Mucosa of descending colon (tissue), 3 donors: ENCODE data around the gene FIZ1. TPM values are rescaled to one million over a fixed set of nuclear protein-coding genes. Genes with fewer than 3 reads are reported as not detected.

ENCODE experiments used
- ATAC-seq: fragments of 200-7000 bp; cut with Tn5 transposase; one replicate; pipeline ENCODE4 v1.9.1; 2020; ENCODE audit warnings: mild to moderate bottlenecking, moderate library complexity
- DNase-seq, 3 donors: peaks; one replicate each; pipeline ENCODE4 v3.0.0-alpha.2; 2020
- H3K36me3 ChIP-seq: fragments of 200-600 bp; one replicate; pipeline ENCODE4 v1.8.0; 2021; ENCODE audit warnings: low read depth, mild to moderate bottlenecking
- H3K4me1 ChIP-seq: fragments of 200-600 bp; one replicate; pipeline ENCODE4 v1.8.0; 2021; ENCODE audit warnings: low read depth, mild to moderate bottlenecking
- H3K4me3 ChIP-seq: fragments of 200-600 bp; one replicate; pipeline ENCODE4 v1.8.0; 2021; ENCODE audit warnings: mild to moderate bottlenecking
- H3K9me3 ChIP-seq: fragments of 200-600 bp; one replicate; pipeline ENCODE4 v1.8.0; 2021; ENCODE audit warnings: mild to moderate bottlenecking
- CTCF ChIP-seq: fragments of 200-600 bp; IDR thresholded peaks from one replicate; pipeline ENCODE4 v1.8.0; 2022; ENCODE audit warnings: antibody characterized with exemption, mild to moderate bottlenecking
- intact Hi-C, 2 donors: fragments of 100-400 bp; cut with DNase I in 1 of 2; cut with micrococcal nuclease in 1 of 2; formaldehyde crosslinking; loops; one replicate each; pipeline versions ENCODE4 v1.11.0 to v1.11.1; 2022; cut with DNase I, micrococcal nuclease
- total RNA-seq, 3 donors: library from RNA; stranded (reverse); fragmentation: NEBNext Ultra II Directional in 2 of 3; extraction: Animal tissue kit (Norgen Biotek cat#: 25700) in 2 of 3; gene quantifications; one replicate each; pipeline versions ENCODE4 v1.2.1 to v1.2.4, GENCODE V29; 2021 to 2023
- donor health status: DM: no; HTN: no; CAD: no; lungs with moderate emphysema.
- donor health status: DM: no; HTN: no; CAD: no.
- donor health status: DM: no; HTN: yes; CAD: no.

The FIZ1 gene
- total RNA-seq, 3 donors from 2014 or later, result 15.7 to 20.3 (median 20.0) TPM

GRCh38 chr19:55645512-55645881 is 46.2 kb upstream of the FIZ1 start:
- intact Hi-C loops, result no loop called here
- TF ChIP-seq CTCF, result no peak
- no peak overlapping the region for H3K4me3 ChIP-seq
- no peaks in the 10 kb centered on the region for H3K9me3 ChIP-seq
- H3K36me3 ChIP-seq, result no peaks in the 10 kb centered on the region
- DNase-seq (no peak), ATAC-seq (no peak)
- H3K4me1 ChIP-seq, result peaks cover 27% of the 10 kb centered on the region

- H3K4me3 ChIP-seq, result no peak overlapping the region
- ATAC-seq (no peak), DNase-seq (peak in 1 of 3 donors; percentile 55)
- H3K9me3 ChIP-seq, result no peaks in the 10 kb centered on the region
- H3K36me3 ChIP-seq, result no peaks in the 10 kb centered on the region
- TF ChIP-seq CTCF, result no peak
- H3K4me1 ChIP-seq, result peaks cover 31% of the 10 kb centered on the region
- intact Hi-C loops, result no loop called here
Observed at GRCh38 chr19:55644842-55645511, 45.7 kb upstream of the FIZ1 start.

- DNase-seq (no peak), ATAC-seq (no peak)
- peaks cover 36% of the 10 kb centered on the region for H3K4me1 ChIP-seq
Observed at GRCh38 chr19:55644191-55644833, 45.0 kb upstream of the FIZ1 start.

GRCh38 chr19:55643887-55644176 is 44.5 kb upstream of the FIZ1 start:
- no peaks in the 10 kb centered on the region for H3K36me3 ChIP-seq
- no peaks in the 10 kb centered on the region for H3K9me3 ChIP-seq
- DNase-seq (peak; percentile 26 to 61 (median 58)), ATAC-seq (no peak)
- peaks cover 35% of the 10 kb centered on the region for H3K4me1 ChIP-seq
- intact Hi-C loops, result no loop called here
- no peak for TF ChIP-seq CTCF
- H3K4me3 ChIP-seq, result peak overlapping the region; percentile 68

More at GRCh38 chr19:55644191-55644833, 45.0 kb upstream of the FIZ1 start:
- no peak for TF ChIP-seq CTCF
- Histone ChIP-seq H3K9me3 (no peaks in the 10 kb centered on the region), H3K36me3 (no peaks in the 10 kb centered on the region), H3K4me3 (peak overlapping the region; percentile 68)
- intact Hi-C loops, result no loop called here

- TF ChIP-seq CTCF, result no peak
- H3K9me3 ChIP-seq, result no peaks in the 10 kb centered on the region
- H3K36me3 ChIP-seq, result no peaks in the 10 kb centered on the region
- H3K4me3 ChIP-seq, result peak within 1 kb of the TSS; percentile 68
- DNase-seq (peak; percentile 82 to 89 (median 87)), ATAC-seq (peak; percentile 74)
- peaks cover 31% of the 10 kb centered on the region for H3K4me1 ChIP-seq
- intact Hi-C loops, result no loop called here
Observed at GRCh38 chr19:55643003-55643886, 43.9 kb upstream of the FIZ1 start, which contains the start of gene ZNF581. TSS of gene ZNF581 (plus strand) at chr19:55643649. CDS start at chr19:55644572, 923 bp downstream.
